GM21786 (cell line): ENCODE results near the gene CFAP99.
"Not testable (repeated sequence)": the region's sequence is repeated elsewhere in the genome, so short reads cannot be mapped to it uniquely, and the experiment has no call there.

Experiments used
- ATAC-seq: cut with Tn5 transposase; IDR thresholded peaks from one replicate; pipeline ENCODE4 v1.9.1; 2021; ENCODE audit not compliant: unreplicated experiment

Gene CFAP99

DNA sequence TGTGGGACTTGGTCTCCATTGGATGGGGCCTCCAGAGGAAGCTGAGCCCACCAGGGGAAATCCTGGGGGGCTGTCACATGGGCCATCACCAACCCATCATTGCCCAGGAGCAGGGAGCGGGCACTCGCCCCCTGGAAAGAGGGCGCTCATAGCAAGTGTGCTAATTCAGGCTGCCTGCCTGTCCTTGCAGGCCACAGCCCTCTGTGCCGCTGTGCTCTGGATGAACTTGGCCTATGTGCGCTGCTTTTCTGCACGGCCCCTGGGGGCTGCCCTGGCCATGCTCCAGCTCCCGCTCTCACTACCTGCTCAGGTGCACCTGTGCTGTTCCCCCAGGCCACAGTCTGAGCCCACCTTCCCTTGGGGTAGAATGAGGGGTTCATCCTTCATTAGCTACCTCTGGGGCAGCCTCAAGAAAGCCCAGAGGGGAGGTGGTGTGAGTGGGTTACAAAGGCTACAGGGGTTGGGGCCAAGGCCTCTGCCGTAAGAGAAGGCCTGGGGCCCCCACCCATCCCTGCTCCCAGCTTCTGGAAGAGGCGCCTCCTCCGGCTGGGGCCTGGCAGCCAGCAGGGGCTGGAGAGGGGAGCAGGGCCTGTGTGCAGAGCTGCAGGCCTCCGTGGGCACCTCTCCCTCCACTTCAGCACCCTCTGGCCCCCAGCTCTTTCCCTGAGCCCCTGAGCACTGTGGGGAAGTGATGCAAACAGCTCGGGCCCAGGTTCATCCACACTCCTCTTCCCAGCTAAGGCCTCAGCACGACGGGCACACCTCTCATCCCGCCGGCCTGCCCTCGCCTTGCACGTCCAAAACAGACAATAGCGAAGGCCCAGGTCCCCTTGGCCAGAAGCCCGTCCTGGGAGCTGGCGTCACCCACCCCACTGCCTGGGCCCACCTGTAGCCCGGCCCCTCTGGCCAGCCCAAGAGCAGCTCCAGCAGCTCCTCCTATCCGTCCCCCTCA is 8.9 kb downstream of the CFAP99 start:
- ATAC-seq, result no peak

DNA sequence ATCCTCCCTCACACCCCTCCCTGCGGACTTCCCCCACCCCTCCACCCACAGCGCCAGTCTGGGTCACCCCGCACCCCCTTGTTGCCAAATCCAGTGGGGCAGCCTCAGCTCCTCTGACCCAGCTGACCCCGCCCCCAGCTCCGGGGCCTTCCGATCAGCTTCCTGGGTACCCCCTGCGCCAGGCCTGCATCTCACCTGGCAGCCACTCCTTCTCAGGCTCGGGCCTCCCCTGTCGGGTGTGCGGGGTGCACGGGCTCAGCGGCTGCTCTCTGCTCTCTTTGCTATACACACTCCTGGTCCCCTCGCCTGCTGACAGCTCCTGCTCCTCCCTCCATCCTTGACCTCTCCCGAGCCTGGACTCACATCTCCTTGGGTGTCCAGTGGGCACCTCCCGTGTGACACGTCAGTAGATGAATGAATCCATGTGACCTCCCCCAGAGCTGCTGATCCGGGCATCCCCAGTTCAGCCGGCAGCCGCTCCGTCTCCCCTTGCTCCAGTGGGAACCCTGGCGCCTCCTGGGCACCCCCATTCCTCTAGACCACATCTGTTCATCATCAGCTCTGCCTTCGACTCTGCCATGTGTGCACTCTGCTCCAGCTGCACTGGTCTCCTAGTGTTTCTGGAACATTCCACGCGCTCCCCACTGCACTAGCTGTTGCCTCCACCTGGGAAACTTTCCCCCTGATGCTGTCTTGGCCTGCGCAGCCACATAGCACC is 9.9 kb downstream of the CFAP99 start:
- no peak for ATAC-seq

DNA sequence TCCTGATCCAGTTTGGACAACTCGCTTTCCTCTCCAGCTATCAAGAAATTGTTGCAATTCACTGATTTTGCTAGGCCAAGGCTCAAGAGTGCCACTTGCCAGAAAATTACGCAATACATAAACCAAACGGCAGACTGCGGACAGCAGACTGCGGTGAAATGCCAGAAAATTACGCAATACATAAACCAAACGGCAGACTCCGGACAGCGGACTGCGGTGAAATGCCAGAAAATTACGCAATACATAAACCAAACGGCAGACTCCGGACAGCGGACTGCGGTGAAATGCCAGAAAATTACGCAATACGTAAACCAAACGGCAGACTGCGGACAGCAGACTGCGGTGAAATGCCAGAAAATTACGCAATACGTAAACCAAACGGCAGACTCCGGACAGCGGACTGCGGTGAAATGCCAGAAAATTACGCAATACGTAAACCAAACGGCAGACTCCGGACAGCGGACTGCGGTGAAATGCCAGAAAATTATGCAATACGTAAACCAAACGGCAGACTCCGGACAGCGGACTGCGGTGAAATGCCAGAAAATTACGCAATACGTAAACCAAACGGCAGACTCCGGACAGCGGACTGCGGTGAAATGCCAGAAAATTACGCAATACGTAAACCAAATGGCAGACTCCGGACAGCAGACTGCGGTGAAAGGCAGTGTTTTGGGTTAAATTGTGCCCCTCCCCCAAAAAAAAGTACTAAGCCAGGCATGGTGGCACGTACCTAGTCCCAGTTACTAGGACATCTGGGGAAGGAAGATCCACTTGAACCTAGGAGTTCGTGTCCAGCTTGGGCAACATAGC is 11.4 kb downstream of the CFAP99 start:
- not testable (repeated sequence) for ATAC-seq

DNA sequence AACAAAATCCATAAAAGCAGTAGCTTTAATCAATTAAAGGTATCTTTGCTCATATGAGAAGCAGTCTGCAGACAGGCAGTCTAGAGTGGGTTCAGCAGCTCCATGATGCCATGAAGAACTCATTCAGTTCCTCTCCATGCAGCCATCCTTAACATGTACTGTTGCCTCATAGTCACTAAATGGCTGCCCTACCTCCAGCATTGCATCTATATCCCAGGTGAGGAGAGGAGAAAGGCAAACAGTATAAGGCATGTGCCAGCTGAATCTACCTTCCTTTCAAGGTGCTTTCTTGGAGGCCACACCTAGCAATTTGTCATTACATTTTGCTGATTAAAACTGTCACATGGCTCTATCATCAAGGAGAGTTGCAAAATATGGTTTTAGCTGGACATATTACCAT is 13.2 kb downstream of the CFAP99 start:
- ATAC-seq, result no peak

DNA sequence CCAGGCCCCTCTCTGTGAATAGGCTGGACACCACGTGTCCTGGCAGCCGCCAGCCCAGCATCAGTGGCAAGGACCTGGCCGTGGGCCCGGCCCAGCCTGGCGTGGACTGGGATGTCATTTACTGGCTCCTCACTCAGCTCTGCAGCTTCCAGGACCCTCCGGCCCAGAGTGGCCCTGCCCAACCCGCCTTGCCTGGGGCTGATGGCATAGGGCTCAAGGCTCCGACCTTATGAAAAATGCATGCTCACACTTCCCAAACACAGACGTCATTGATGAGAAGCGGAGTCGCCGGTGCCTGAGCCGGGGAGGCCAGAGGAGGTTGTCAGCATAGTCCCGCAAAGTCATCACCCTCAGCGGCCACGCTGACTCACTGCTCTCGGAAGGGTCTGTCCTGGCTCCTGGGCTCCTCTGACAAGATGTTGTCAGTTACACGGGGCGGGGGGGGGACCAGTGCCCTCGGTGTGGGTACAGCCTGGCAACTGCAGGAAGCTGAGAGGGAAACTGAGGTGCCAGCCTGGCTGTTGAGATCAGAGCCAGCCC is 14.3 kb downstream of the CFAP99 start:
- ATAC-seq, result no peak

DNA sequence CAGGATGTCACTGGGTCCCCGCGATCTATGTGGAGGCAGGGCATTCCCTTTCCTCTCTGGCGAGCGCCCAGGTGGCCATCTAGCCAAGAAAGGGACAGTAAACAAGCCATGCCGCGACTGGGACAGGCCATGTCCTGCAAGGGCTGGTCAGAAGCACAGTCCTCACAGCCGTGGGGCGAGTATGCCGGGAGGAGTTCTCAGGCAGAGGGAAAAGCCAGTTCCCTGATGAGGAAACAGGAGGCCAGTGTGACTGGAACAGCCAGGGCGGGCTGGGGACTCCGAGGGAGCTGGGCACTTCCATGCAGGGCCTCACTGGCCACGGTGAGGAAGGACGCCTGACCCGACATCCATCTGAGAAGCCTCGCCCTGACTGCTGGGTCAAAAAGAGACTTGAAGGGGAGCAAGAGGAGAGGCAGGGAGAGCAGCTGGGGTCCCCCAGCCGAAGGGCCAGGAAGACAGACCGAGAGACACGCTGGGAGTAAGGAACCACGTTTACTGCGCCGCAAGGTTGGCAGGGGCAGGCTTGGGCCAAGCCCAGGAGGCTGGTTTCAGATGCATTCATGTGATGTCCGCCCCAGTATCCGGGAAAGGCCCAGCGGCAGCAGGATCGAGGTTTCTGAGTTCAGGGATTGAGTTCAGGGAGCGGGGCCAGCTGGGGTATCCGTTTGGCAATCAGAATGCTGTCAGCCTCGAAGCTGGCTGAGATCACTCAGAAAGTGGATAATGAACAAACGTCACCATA is 15.0 kb downstream of the CFAP99 start:
- no peak for ATAC-seq

DNA sequence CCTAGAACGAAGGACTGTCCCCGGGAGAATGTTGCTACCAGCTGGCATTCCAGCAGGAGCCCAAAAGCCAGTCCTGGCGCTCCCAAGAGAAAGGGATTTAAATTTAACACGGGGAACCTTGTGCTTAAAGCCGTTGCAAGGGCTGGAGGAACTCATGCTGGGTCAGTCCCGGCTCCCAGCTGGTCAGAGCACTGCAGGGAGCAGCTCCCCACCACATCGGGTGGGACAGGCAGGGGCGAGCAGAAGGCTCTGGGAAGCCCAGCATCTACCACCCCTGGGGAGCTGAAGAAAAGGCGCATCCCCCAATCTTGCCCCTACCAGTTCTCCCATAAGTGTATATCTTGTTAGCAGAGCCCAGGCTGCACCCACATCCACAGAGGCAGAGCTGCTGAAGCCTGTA is 15.7 kb downstream of the CFAP99 start:
- ATAC-seq, result no peak

DNA sequence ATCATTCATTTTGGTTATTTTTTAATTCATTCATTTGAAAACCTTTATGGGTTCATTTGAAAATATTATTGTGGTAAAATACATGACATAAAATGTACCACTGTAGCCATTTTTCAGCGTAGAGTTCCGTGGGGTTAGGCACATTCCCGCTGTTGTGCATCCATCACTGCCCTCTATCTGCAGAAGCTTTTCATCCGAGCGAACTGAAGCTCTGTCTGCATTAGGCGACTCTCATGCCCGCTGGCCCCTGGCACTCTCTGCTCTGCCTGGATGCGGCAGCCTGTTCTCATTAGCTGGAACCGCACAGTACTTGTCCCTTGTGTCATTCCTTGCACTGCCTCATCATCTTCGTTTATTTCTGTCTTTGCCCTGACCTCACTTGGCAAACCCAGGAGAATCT is 17.5 kb downstream of the CFAP99 start:
- ATAC-seq, result no peak

DNA sequence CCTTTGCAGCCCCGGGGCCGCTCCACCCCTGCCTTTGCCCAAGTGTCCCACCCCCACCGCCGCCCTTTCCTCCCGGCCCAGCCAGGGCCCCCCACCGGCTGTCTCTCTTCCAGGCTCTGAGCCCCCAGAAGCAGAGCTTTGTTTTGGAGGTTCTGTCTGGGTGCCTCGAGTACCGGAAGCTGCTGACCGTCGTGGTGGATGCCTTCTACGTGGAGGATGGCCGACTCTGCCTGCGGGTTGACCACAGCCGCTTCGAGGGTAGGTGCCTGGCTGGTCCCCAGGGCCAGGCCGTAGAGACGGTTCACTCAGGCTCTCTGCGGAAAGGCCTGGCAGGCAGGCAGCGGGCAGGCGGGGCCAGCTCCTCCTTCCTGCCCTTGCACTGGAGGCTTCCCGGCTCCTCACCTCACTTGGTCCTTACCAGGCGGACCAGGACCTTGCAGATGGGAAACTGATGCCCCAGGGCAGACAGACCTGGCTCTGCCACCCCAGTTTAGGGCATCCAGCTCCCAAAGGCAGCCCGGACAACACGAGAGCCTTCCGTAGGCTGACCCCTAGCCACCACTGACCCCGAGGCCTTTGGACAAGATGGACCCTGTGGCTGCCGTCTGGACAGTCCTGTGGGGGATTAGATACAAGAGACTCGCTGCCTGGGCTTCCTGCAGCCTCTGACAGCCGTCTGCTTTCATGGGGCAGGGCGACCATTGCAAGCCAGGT is 18.2 kb downstream of the CFAP99 start:
- ATAC-seq, result no peak

DNA sequence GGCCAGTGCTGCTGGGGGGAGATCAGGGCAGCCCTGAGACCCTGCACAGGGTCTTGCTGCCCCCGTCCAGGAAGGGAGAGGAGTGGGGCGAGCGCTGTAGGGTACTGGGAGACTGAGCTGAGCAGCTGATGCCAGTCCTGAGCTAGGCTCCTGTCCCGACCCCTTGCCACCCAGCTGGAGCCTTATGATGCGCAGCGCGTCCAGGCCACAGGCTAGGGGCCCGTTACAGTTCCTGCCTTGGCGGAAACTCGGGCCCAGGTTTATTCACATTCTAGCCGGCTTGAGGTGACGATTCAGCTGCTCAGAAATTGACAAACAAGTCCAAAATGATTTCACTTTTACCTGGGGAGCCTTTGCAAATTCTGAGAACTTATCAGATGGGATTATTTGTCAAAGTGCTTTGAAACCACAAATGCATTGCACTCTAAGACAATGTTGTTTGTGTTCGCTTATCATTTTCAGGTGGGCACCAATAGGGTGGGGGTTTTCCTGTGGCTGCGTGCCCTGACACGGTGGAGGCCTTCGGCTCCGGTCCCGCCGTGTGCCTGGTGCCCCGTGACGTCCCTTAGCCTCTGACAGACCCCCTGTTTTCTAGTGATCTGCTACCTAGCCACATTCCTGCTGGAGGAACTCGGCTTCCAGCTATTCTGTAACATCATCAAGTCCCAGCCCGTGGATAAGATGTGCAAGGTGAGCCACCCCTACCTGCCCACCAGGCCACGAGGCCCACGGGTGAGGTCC is 18.9 kb downstream of the CFAP99 start:
- ATAC-seq, result no peak

DNA sequence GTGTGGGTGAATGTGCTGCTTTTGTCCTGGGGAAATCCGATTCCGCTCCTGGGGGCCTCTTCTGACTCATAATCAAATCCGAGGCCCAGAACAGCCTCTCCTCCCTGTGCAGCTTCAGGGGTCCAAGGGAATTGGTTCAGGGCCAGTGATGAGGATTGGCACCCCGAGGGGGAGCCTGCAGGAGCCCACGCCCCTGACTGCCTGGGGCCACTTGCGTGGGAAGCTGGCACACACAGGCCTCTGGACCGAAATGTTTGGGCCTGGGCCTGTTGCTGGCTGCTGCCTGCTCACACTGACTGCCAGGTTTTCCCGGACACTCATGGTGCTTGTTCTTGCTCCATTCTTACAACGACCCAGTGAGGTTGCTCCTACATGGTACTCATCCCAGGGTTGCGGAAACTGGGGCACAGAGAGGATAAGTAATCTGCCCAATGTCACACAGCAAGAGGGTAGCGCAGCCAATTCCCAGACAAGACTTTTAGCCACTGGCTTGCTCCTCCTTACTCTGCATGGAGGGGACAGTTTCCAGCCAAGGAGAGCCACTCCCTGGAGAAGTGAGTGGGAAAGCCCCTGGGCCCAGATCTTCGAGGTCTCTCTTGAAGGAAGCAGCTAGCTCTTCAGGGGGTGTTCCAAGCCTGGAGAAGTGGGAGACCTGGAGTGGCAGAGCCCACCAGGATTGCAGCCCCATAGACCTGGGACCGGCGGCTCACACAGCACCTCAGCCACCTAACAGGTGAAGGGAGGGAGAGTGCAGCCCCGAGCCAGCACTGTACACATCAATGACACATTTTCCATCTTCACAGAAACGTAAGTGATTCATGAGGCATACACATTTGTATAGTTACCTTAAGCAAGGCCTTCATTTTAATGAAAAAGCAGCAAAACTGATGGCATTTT is 20.3 kb downstream of the CFAP99 start:
- ATAC-seq, result no peak

DNA sequence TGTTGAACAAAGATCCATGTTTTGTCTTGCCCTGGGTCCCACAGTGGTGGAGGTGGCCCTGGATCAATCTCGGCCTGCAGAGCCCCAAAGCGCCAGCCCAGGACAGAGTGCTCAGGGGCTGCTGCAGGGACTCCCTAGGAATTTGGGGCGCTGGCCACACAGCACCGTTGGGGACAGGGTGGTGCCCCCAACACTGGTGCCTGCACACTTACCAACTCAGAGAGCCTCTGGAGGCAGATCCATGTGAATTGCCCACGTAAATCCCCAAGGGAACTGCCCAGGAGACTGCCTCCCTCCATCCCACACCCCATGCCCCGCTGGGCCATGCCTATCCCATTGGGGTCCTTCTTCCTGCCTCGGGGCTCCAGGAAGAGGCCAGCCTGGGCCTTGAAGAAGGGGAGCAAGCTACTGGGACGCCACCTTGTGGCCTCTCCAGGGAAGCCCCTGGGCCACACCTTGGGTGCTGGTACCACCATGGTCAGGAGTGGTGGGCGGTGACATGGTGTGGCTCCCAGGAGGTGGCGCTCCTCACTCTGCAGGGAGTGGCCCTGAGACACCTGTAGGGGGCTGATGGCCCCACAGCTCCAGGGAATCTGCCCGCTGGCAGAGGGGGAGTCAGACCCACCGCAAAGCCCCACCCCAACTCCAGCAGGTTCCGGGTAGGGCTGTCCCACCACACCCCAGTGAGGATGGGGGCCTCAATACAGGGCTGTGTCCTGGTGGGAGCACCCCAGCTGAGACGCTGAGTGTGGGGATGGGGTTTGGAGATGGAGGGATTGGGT is 22.8 kb downstream of the CFAP99 start:
- ATAC-seq, result peak; percentile 91

DNA sequence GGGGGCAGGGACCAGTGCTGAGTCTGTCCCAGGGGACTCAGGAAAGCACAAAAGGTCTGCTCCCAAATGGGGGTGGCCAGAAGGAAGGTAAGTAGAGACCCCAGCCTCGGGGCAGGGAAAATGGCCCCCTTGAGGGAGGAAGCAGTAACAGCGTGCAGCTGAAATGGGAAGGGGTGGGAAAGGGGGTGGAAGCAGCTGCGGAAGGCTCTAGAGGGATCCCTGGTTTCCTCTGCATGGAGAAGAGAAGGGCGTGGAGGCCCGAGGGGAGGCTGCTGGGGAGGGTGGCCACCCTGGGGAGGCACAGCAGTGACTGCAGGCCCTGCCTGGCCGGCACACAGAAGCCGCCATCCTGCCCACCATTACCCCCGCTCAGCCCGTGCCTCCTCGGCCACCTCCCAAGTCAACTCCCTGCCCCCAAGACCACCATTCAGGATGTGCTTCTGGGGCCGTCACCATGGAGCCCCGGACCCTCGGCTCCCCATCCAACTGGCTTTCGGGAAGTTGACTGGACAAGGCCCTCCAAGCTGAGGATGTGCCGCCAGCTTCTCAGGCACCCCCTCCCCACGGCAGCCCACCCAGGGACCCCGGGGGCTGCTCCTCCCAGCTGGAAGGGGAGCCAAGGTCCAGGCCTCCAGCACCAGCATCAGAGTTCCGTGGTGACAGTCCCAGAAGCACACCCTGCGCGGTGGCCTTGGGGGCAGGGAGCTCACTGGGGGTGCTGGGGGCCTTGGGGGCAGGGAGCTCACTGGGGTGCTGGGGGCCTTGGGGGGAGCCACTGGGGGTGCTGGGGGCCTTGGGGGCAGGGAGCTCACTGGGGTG is 23.6 kb downstream of the CFAP99 start:
- ATAC-seq, result no peak

DNA sequence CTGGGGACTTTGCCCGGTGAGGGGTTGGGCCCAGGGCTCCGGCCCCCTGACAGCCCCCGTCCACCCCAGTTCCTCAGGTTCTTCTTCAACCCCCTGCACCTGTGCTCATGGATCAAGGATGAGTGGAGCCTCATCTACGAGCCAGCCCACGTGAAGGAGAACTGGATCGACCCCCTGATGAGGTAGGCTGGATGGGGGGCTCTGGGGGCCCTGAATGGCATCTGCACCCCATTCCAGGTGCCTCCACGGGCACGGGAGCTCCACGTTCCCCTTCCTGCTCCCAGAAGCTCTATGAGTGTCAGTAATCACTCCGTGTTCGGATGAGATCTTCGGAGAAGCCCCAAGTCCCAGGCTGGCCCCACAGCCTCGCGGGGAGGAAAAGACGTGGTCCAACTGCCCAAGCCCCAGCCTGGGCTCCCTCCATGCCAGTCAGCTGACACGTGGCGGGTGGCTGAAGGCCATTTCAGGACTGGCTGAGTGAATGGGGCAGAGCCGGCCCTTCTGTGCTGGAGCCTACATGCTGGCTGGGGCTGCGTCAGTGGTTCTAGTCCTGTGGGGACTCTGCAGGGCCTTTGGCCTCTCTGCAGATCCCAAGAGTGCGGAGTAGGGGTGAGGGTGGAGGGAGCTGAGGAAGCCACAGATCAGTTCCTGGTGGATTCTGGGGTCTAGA is 24.4 kb downstream of the CFAP99 start:
- ATAC-seq, result no peak

DNA sequence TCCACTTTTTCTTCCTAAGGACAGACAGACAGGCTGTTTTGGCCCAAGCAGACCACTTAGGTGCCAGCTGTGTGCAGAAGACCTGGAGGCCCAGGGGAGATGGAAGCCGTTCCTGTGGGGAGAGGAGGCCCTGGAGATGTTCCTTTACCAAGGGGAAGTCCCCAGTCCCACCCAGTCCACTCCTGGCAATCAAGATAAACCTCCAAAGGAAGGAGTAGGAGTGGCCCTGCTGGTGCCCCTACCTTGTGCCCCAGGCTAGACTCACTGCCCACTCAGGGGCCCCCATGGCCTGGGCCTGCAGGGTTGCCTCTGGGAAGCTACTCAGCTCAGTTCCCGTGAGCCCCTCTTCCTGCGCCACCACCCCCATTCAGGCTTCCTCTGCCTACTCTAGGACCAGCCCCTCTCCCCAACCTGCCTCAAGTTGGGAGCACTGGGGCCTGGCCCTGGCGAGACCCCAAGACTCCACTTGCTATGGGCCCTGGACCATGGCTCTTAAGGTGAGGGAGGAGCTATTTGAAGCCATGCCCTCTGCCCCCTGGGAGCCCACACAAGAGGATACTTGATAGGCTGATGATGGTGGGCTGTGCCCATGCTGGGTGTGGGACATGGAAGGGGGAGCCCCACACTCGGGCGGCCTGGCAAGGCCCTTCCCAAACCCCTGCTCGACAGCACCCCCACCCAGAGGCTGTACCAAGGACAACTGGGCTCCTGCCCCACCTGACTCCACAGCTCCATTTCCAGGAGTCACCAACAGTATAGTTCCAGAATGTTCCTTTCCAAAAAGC is 25.4 kb downstream of the CFAP99 start:
- ATAC-seq, result no peak
